ENCODE results near the gene GRIN2D.

Gene GRIN2D

DNA sequence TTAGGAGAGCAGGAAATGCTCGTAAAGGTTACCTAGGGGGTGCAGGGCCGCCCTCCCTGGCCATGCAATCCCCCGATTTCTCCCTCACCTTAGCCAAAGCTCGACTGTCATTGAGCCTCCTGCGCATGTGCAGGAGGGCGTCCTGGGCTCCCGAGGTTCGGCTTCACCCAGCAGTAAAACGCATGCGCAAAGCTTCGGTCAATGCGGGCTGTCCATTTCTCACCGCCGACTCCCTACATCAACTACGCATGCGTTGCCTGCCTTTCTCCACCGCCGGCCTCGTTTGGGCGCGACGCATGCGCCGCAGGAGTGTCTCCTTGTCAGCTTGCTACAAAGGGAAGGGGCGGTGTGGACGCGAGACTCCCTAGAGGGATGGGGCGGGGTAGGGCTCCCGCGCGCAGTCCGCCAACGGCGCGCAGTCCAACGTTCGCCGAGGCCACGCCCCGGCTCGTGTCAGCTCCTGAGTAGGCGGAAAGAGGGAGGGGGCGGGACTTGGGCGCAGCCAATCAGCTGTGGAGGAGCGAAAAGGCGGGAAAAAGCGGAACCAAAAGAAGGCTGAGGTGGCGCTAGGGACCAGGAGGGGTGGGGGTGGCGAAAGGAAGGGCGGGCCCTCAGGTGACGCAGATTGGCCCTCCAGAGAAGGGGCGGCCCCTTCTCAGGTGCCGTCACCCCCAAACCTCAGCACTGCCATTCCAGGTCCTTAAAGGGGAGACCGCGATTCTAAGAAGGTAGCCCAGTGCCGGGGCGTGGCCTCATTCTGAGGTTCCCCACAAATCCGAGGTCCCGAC lies 29.5 kb upstream of the GRIN2D start, which contains the start of the genes SYNGR4 and TMEM143:
SYNGR4 (plus strand) TSS at position 558 of the 788 bp plus-strand sequence. CDS start 1,476 bp downstream, outside the sequence.
TMEM143 (minus strand) TSS at position 131 of the 788 bp plus-strand sequence; CDS start at position 111, 20 bp downstream.
- no peak for TF ChIP-seq GATA3 (IDR thresholded peaks at IDR 0.05; ENCODE audit: low read depth, low read length)

DNA sequence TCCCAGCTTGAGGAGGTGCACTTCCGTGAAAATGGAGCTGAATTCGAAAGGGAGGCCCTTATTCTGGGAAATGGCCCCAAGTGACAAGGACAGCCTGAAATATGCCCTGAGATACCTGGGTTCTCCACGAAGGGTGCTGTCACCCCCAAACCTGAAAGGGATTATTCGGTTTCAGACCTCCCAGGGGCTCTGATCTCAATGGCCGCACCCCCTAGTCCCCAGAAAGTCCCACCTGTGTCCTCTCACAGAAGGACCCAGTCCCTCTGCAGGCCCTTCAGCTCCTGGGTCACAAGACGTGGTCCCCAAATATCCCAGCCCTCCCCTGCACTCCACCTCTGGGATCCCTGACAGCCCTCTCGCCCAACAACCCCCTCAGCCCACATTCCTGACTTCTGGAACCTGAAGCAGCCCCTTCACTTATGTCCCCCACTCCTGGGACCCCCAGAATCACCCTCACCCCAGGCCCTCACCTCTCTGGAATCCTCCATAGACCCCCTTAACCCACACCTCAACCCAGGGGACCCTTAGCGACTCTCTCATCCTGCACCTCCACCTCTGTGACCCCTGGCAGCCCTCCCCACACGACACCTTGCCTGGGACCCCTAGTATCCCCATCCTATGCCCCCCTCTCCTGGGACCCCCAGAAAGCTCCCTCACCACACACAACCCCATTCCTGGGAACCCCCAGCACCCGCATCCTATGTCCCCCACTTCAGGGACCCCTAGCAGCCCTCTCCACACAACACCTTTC lies 28.7 kb upstream of the GRIN2D start:
- TF ChIP-seq GATA2 (IDR thresholded peaks at IDR 0.05; ENCODE audit: low read depth, low read length) = no peak
- no peak for TF ChIP-seq GATA3 (IDR thresholded peaks at IDR 0.05; ENCODE audit: low read depth, low read length)

DNA sequence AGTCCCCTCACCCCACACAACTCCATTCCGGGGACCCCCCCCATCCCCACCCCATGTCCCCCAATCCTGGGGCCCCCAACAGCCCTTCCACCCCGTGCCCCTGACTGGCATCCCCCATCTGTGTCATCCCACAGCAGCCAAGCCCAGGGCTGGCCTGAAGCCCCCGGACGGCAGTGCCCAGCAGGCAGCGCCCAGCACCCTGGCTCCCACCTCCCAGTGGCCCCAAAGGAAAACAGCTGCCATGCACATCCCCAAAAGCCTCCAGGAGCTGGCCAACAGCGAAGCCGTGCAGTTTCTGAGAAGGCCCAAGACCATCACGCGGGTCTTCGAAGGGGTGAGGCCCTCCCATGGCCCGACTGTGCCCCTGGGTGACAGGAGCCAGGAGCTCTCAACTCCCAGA lies 27.9 kb upstream of the GRIN2D start:
- TF ChIP-seq GATA3 (IDR thresholded peaks at IDR 0.05; ENCODE audit: low read depth, low read length) = no peak

DNA sequence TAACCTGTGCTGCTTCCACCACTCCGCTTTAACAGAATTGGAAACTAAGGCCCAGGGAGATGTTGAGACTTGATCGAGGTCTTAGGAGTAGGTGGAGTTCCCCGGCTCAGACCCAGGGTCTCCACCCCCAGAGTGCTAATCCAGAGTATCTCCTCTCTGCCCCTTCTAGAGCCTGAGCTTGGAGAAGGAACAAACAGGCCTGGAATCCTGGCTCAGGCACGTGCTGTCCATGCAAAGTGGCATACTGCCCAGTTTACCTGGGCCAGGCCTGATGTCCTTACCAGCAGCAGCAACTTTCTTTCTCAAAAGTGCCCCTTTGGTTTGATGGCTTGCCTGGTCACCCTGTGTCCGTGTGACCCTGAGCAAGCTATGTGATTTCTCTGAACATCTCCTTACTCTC lies 25.6 kb upstream of the GRIN2D start:
- no peak for TF ChIP-seq GATA3 (IDR thresholded peaks at IDR 0.05; ENCODE audit: low read depth, low read length)
- no peak for TF ChIP-seq GATA2 (IDR thresholded peaks at IDR 0.05; ENCODE audit: low read depth, low read length)

DNA sequence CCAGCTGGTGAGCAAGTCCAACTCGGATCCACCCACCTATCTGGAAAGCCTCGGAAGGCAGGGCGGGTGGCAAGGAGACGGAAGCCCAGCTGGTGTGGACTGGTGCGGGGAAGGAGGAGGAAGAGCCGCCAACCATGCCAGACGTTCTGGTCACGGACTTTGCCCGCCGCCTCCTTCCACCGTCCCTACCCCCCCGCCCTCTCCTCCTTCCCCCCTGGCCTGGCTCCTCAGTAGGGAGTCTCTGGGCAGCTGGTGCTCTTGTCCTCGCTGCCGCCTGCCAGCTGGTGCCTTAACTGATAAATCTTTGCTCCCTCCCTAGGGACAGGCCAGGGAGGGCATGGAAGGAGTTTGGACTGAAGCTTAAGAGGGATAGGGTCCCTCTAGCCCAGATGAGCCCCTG lies 24.5 kb upstream of the GRIN2D start:
- TF ChIP-seq GATA3 (IDR thresholded peaks at IDR 0.05; ENCODE audit: low read depth, low read length) (no peak), GATA2 (IDR thresholded peaks at IDR 0.05; ENCODE audit: low read depth, low read length) (no peak)

DNA sequence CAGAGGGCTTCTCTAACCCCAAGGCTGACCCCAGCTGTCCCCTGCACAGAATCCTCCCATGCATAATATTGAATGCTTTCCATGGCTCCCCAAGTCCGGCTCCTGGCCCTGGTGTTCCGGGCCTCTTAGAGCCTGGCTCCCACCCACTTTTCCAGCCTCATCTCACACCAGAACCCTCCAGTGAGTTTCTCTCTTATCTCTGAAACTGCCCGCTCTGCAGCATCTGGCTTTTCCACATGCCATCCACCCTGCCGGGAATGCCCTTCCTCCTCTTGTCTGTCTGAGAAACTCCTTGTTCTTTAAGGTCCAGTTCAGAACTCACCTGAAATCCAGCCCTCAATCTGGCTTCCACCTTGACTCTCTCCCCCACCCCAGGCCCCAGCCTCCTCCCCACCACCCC lies 22.5 kb upstream of the GRIN2D start:
- peak; percentile 70 for TF ChIP-seq GATA2 (IDR thresholded peaks at IDR 0.05; ENCODE audit: low read depth, low read length)
- TF ChIP-seq GATA3 (IDR thresholded peaks at IDR 0.05; ENCODE audit: low read depth, low read length) = no peak

DNA sequence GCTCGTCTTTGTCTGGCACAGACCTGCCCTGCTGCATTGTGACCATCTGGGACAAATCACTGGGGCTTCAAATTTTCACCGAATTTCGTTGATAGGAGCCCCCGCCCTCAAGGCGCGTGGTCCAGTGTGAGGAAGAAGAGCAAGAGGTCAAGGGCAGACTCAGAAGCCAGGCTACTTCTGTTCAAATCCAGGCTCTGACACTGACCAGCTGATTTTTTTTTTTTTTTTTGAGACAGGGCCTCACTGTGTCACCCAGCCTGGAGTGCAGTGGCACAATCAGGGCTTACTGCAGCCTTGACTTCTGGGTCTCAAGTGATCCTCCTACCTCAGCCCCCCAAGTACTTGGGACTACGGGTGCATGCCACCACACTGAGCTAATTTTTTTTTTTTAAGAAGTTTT lies 22.1 kb upstream of the GRIN2D start:
- TF ChIP-seq GATA2 (IDR thresholded peaks at IDR 0.05; ENCODE audit: low read depth, low read length) (no peak), GATA3 (IDR thresholded peaks at IDR 0.05; ENCODE audit: low read depth, low read length) (no peak)

DNA sequence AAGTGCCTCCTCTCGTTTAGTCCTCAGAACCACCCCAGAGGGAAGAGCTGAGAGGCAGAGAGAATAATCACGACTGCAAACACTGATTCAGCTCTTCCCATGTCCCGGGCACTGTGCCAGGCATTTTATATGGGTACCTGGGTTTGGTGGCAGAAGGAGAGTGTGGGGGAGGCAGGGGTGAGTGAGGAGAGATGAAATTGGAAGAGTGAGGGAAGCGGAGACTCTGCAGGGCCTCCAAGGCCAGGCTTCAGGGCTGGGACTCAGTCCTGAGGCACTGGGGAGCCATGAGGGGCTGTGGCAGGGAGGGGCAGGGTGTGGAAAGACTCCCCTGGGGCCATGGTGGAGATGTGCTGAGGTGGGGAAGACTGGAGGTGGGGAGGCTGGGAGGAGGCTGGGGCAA lies 20.6 kb upstream of the GRIN2D start:
- TF ChIP-seq GATA2 (IDR thresholded peaks at IDR 0.05; ENCODE audit: low read depth, low read length) (no peak), GATA3 (IDR thresholded peaks at IDR 0.05; ENCODE audit: low read depth, low read length) (no peak)

DNA sequence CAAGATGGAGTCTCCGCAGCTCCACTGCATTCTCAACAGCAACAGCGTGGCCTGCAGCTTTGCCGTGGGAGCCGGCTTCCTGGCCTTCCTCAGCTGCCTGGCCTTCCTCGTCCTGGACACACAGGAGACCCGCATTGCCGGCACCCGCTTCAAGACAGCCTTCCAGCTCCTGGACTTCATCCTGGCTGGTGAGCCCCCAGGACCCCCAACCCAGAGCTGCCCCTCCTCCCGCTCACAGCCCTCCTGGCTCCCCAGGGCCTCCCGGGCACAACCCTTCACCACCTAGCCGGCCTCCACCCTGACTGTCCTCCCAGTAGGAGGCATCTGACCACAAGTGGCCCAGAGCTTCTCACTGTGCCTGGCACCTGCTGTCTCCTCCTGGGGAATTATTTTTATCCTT lies 19.9 kb upstream of the GRIN2D start:
- TF ChIP-seq GATA2 (IDR thresholded peaks at IDR 0.05; ENCODE audit: low read depth, low read length) (no peak), GATA3 (IDR thresholded peaks at IDR 0.05; ENCODE audit: low read depth, low read length) (no peak)

DNA sequence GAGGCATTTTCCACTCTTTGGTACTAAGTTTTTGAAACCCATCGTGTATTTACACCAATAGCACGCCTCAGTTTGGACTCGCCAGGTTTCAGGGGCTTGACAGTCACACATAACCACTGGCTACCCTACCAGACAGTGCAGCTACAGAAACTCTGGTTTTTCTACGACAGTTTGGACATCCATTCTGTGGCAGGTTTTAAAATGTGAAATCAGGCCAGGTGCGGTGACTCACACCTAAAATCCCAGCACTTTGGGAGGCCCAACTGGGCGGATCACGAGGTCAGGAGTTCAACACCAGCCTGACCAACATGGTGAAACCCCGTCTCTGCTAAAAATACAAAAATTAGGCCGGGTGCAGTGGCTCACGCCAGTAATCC lies 15.3 kb upstream of the GRIN2D start:
- TF ChIP-seq GATA2 (IDR thresholded peaks at IDR 0.05; ENCODE audit: low read depth, low read length) (no peak), GATA3 (IDR thresholded peaks at IDR 0.05; ENCODE audit: low read depth, low read length) (no peak)

DNA sequence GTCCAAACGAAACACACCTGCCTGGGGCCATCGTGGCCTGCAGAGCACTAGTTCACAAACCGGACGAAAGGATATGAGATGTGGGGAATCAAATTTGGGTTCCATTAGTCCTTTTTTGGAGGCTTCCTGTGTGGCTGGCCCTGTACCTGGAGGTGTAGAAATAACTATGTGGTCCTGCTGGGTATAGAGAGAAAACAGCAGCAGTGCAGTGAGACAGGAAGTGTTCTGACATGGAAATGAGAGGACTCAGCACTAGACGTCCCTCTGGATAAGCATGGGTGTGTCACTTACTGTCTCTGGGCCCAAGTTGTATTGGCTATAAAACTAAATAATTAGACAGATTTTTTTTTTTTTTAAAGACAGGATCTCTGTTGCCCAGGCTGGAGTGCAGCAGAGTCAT lies 14.4 kb upstream of the GRIN2D start:
- TF ChIP-seq GATA3 (IDR thresholded peaks at IDR 0.05; ENCODE audit: low read depth, low read length) (no peak), GATA2 (IDR thresholded peaks at IDR 0.05; ENCODE audit: low read depth, low read length) (no peak)

DNA sequence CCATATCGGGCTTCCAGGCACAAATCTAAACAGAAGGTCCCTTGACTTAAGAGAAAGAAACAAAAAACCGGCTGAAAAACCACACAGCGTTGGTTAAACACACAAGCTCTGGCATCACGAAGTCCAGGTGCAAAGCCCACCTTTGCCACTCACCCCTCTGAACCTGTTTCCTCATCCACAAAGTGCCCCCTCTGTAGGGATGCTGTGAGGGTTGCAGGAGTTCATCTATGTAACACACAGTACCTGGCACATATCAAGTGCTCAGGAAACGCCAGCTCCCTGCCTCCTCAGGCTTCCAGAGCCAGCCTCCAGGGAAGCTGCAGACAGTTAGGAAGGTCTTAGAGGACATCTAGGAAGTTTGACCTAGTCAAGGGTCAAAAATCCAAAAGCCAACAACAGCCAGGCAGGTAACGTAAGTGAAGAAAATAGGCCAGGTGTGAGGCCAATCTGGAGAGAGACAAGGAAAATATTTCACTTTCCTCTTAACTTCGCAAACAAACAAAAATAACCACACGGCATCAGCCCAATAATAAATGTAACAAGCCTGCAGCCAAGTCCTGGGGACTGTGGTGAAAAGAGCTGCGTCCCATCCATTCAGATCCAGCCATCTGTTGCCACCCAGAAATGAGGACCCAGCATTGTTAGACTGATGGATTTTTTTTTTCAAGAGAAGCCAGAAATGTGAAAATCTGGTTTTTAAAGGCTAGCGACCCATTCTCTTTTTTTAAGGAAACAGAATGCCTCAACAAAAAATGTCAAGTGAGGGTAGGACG lies 12.1 kb upstream of the GRIN2D start:
- TF ChIP-seq GATA2 (IDR thresholded peaks at IDR 0.05; ENCODE audit: low read depth, low read length) (no peak), GATA3 (IDR thresholded peaks at IDR 0.05; ENCODE audit: low read depth, low read length) (no peak)

DNA sequence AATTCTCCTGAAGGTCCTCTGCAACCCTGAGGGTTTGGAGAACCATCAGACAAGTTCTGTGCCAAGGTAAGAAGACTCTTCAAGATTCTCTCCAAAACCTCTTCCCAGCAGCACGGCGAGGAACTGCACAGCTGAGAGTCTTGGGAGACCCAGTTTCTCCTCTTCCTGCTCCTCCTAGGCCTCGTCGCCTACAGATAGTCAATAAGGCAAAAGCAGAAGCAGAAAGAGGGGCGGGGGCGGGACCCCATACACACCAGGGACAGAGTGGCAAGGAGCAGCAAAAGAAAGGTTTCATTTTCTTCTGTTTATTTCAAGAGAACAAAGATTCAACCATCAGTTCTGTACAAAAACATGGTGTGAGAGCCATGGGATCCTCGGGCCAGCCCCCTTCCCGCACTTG lies 11.2 kb upstream of the GRIN2D start:
- TF ChIP-seq GATA3 (IDR thresholded peaks at IDR 0.05; ENCODE audit: low read depth, low read length) (no peak), GATA2 (IDR thresholded peaks at IDR 0.05; ENCODE audit: low read depth, low read length) (no peak)

DNA sequence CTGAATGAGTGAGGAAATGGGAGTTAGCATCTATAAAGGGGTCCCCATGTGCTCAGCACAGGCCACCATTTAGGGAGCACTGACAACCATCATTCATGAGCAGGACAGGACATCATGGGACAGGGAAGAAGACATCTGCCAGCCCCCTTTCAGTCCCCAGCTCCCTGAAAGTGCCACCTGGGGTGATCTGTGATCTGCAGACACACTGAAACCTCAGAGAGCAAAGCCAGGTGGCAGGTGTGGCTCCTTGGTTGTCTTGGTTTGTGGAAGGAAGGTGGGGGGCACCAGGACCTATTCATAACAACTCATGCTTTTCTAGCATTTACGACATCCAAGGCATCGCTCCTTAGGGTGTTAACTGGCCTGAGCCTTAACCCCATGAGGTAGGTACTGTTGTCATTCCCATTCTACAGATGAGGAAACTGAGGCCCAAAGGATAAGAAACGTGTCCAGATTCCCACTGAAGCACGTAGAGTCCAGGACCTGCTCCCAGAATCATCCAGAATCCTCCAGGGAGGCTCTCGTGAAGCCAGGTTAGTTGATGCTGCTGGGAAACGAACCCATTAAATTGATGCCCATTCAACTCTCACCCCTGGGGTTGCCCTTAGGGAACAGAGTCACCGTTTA lies 7.9 kb upstream of the GRIN2D start:
- TF ChIP-seq GATA2 (IDR thresholded peaks at IDR 0.05; ENCODE audit: low read depth, low read length) = no peak
- no peak for TF ChIP-seq GATA3 (IDR thresholded peaks at IDR 0.05; ENCODE audit: low read depth, low read length)

All from SH-SY5Y (cell line).